ENCODE measurements around the gene SPATA16. TPM values are rescaled to one million over a fixed set of nuclear protein-coding genes. Genes with fewer than 3 reads are reported as not detected.
"Not testable (repeated sequence)": the region's sequence is repeated elsewhere in the genome, so short reads cannot be mapped to it uniquely, and the experiment has no call there.

The SPATA16 gene
- total RNA-seq, 1 donor from 2014 or later = not detected

DNA sequence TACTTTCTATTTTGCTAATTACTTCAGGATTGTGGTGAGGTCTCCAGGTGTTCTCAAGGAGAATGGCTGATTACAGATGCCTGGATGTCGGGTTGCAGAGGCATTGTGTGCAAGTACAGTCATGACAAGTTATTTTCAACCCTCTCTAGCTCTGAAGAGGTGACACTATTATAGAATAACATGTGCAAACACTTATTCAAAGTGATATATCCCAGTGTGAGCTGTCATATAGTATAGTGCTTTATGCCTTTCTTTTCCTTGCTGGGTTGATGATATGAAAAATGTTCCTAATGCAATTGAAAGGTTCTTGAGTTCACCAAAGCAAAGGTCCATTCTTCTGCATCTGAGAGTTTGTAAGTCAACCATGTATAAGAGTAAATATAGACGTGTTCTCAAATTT lies 167.2 kb downstream of the SPATA16 start:
- DNase-seq (ENCODE audit: low spot score) = no peak
- intact Hi-C loops (cut with DNase I) = no loop called here

DNA sequence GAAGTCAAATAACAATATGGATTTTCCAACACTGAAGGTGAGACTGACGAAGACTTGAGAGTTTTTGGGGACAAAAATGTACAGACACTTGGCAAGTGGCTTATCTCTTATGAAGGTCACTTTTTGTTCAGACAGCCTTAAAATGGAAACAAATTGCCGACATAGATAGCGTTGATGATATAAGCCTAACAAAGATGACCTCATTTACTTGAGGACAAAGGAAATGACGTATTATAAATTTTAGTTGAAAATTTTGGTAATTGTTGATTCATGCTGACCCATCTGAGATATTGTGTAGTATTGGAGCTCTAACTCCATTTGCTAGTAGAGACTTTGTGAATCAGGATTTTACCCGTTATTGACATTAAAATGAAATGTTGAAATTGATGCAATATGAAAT lies 168.3 kb downstream of the SPATA16 start:
- intact Hi-C loops (cut with DNase I) = no loop called here
- DNase-seq (ENCODE audit: low spot score) = no peak

DNA sequence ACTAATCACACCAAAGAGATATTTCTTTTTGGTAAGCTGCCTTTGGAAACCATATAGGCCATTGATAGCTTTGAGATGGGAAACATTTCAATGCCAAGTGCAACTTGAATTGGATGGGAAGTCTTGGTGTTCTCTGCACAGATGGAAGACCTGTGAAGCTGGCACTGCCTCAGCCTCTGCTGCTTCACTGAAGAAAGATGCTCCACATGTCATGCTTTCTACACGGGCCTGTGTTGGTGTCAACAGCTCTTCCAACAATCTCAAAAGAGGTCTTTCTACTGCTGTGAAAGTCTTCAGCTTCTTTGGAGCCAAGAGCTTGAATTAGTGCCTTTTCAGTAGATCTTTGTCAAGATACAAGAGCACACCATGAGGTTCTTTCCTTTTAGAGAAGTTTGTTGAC lies 169.0 kb downstream of the SPATA16 start:
- intact Hi-C loops (cut with DNase I) = no loop called here
- DNase-seq (ENCODE audit: low spot score) = no peak

DNA sequence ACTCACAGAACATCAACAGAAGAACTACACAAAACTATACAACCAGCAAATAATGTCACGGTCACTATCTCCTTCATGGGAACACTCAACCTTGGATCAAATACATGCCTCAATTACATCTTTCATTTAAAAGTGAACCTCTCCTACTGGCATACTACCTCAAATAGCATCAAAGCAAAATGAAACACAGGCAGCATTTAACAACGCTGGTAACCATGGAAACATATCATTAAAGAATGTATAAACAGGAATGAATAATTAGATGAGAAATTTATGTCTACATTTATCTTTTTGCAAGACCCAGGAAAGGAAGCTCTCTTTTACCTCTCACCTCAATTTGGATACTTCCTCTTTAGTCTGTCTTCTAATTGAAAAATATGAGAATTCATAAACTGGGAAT lies 172.4 kb downstream of the SPATA16 start:
- no peak for DNase-seq (ENCODE audit: low spot score)
- intact Hi-C loops (cut with DNase I) = no loop called here

DNA sequence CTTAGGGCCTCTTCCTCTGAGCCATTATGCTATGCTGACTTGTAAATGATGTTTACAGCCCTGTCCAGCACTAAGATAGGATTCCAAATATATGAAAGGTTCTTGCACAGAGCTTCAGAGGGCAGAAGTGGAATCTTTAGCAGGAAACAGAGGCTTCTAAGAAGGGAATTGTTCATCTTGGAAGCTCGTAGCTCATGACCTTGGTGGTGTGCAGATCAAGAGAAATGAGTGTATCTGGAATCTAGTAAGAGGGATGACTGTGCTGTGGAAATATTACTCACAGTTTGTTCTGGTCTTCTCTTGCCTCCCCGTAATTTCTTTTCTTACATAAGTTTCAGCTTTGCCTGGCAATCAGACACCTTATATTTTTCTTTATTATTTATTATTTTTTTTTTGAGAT lies 175.8 kb downstream of the SPATA16 start:
- no peak for DNase-seq (ENCODE audit: low spot score)
- intact Hi-C loops (cut with DNase I) = no loop called here

DNA sequence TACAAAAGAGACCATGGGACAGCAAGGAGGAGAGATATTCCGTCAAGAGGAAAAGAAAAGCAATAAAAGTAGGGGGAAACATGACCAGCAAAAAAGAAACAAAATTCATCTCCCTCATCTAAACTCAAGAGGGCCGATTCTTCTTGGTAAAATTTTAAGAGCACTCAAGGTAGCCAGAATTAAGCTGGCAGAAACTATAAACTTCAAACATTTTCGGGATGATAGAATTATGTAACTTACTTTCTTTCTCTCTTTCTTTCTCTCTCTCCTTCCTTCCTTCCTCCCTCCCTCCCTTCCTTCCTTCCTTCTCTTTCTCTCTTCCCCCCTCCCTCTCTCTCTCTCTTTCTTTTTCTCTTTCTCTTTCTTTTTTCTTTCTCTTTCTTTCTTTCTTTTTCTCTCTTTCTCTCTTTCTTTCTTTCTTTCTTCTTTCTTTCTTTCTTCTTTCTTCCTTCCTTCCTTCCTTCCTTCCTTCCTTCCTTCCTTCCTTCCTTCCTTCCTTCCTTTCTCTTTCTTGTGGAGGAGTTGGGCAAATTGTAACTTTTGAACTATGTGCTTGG lies 180.3 kb downstream of the SPATA16 start:
- intact Hi-C loops (cut with DNase I); DNase-seq (ENCODE audit: low spot score): not testable (repeated sequence)

DNA sequence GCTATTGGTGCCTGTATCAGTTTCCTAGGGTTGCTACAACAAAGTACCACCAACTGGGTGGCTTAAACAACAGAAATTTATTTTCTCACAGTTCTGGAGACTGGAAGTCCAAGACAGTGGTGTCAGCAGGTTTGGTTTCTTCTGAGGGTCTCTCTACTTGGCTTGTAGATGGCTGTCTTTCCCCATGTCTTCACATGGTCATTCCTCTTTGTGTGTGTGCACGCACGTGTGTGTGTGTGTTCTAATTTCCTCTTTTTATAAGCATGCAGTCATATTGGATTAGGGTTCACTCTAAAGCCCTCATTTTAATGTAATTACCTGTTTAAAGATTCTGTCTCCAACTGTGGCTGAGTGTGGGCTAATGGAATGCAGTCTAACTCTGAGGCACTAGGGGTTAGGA lies 182.5 kb downstream of the SPATA16 start:
- DNase-seq (ENCODE audit: low spot score) = no peak

DNA sequence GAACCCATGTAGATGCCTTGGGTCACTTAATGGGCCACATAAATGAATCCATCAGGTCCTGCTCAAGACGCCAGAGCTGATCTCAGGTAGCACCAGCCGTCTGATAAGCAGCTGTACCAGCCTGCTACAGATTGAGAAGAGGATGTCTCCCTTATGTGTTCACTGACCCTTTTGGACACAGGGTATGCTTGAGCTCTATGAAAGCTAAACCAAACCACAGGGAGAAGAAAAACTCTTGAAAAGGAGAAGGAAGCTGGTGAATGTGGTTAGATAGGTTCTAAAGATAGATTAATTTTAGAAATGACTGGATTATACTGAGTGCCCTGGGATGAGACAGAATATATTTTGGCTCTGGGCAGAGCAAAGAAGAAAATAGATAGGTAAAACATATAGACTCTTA lies 187.5 kb downstream of the SPATA16 start:
- no peak for DNase-seq (ENCODE audit: low spot score)
- intact Hi-C loops (cut with DNase I) = no loop called here

More for the DNA sequence above, 182.5 kb downstream of the SPATA16 start:
- intact Hi-C loops (cut with DNase I) = no loop called here

DNA sequence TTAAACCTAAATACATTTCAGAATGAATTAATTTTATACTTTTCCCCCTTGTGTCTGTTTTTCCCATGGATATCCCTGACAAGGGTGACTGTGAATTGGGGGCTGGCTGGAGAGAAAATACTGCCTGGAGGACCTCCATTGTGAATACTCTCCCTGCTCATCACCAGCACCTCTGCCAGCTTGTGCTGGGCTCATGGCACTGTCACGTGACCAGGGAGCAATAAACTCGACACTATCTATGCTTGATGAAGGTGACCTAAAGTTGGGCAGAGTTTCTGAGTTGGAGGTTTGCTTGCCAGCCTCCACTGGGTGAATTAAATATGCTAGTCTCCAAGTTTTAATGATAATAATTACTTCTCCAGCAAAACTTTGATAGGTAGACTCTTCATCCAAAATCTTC lies 189.5 kb downstream of the SPATA16 start:
- no peak for DNase-seq (ENCODE audit: low spot score)
- intact Hi-C loops (cut with DNase I) = no loop called here

DNA sequence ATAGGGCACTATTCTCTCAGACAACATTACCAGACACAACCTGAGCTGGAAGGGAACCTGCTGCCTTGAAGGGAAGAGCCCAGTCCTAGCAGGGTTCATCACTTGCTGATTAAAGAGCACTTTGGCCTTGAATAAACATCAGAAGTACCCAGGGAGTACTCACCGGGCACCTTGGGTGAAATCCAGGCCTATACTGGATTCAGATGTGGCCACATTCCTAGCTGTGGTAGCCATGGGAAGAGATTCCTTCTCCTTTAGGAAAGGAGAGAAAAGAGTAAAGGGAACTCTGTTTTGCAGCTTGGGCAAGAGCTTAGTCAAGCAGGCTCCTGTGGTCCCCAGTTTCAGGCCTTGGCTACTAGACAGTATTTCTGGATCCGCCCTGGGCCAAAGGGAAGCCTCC lies 195.0 kb downstream of the SPATA16 start:
- intact Hi-C loops (cut with DNase I) = no loop called here
- no peak for DNase-seq (ENCODE audit: low spot score)

DNA sequence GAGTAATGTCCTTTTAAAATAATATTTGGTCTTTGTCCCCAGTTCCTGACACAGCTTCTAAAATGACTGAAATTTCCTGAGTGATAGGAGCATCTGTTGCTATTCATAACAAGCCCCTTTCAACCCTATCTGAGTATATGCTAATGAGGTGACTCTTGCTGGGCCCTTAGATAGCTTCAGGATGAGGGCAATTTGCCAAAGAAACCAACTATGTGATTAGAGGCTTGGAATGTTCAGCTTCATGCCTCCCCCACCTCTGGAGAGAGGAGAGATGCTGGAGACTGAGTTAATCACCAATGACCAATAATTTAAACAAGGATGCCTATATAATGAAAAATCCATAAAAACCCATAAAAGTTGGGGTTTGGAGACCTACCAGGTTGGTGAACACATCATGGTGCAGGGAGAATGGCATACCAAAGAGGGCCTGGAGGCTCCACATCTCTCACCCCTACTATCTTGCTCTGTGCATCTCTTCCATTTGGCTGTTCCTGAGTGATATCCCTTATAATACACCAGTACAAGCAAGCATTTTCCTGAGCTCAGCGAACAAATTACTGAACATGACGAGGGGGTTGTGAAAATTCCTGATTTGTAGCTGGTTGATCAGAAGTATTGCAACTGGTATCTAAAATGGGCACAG lies 201.3 kb downstream of the SPATA16 start:
- intact Hi-C loops (cut with DNase I) = no loop called here
- no peak for DNase-seq (ENCODE audit: low spot score)

DNA sequence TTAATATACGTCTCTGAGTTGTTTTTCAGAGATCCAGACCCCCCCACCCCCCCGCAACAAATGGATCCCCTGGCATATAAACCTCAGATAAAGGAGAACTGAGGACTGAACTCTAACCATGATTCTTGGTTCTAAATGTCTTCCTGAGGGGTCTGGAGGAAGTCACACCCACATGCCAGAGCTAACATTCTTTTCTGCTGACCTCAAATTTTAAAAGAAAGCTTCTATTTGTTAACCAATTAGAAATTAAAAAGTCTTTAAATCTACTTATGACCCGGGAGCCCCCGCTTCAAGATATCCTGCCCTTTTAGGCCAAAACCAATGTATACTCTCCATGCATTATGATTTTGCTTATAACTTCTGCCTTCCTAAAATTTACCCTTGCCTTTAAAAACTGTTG lies 202.2 kb downstream of the SPATA16 start:
- DNase-seq (ENCODE audit: low spot score) = no peak
- intact Hi-C loops (cut with DNase I) = no loop called here

DNA sequence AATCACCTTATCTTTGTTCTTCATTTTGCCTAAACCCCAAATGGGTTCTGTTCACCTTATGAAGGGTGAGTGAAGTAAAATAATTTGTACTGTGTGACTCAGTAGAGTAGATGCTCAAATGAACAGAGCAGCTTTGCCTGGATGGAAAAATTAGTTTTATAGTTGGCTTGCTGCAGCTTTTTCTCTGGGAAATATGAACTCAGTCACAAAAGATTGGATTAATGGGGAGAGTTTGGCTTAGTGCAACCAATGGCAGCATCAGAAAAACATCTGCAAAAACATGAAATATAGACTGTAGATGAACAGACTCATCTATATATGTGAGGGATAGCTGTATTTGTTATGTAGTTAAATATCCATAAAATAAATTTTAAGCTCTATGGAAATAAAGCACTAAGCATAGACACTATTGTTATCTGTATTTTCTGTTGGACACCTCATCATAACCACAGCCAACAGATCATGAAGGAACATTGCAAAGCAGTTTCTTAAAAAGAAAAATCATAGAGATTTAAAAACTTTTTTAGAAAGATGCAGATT lies 209.2 kb downstream of the SPATA16 start:
- no peak for DNase-seq (ENCODE audit: low spot score)
- intact Hi-C loops (cut with DNase I) = no loop called here

DNA sequence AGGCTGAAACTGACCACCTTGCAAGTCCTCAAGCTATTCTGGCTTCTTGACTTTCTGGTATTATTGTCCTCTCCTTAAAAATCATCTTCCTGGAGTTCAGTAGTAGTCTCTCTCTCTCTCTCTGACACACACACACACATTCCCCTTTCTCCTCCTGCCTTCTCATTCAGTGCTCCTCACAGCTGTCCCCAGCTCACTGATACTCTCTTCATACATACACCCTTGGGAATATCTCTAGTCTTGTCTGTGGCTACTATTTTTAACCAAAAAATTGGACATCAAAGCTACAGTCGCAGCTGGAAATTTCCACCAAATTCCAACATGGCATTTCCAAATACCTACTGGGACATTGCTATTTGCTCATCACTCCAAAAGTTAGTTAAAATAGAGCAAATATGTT lies 211.6 kb downstream of the SPATA16 start:
- DNase-seq (ENCODE audit: low spot score) = no peak
- intact Hi-C loops (cut with DNase I) = no loop called here

DNA sequence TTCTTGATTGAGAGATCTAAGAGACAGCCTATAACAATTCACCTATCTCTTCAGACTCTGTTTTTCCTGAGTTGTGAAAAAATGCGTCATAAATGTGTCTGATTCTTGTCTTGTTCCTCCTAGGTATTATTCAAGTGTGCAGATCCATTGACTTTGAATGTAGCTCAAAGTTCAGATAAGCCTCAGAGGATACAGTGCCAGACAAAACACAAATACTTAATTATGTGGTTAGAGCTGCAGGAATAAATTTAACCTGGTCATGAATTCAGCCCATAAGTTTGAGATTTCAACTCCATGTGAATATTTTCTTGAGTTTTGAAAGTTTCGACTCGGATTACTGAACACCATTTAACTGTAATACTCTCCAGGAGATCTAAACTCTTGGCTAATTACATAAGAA lies 216.5 kb downstream of the SPATA16 start:
- intact Hi-C loops (cut with DNase I) = no loop called here

DNA sequence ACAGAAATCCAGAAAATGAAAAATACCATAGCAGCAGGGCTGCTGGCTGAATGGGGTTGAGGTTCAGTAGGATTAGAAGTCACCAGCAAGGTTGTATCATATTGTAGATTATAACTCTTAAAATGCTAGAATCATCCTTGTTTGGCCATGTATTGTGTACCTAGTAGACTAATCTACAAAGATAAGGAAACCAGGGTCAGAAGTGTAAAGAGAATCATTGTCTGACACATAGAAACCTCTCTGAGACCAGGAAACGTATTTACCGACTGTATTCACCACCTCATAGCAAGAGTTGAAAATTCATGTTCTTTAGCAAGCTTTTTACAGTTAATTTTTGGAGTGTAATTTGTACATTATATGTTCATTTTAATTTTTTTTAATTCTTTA lies 221.7 kb downstream of the SPATA16 start:
- DNase-seq (ENCODE audit: low spot score) = no peak
- intact Hi-C loops (cut with DNase I) = no loop called here

More for the DNA sequence above, 216.5 kb downstream of the SPATA16 start:
- no peak for DNase-seq (ENCODE audit: low spot score)

DNA sequence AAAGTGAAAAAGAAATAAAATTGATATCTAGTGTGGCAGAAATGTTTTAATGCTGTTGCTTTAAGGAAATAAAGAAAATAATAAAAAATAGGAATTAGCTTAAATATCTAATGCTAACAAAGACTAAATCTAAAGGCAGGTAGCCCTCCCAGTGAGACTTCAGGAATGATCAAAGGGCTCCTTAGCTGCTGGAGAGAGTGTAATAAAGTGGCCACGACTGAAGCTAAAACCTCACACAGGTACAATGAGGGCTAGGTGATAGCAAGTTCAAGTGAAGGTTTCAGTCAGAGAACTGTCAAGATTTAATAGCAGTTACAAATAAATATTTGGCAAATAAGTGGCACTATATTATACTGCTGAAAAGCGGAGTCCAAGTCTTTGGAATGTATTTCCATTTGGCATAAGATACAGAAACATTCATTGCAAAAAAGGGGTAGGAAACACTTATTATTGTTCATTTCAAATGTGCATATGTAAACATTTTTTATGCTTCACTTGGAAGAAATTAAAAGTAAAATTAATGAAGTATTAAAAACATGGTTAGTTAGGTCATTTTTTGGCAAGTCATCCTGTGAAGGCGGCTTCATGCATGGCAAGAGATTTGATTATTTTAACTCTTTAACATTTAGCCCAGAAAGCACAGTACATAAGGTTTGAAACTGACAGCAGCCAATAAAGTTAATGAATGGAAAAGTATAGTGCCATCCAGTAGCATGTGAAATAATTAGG lies 222.3 kb downstream of the SPATA16 start:
- DNase-seq (ENCODE audit: low spot score) = no peak
- intact Hi-C loops (cut with DNase I) = no loop called here

DNA sequence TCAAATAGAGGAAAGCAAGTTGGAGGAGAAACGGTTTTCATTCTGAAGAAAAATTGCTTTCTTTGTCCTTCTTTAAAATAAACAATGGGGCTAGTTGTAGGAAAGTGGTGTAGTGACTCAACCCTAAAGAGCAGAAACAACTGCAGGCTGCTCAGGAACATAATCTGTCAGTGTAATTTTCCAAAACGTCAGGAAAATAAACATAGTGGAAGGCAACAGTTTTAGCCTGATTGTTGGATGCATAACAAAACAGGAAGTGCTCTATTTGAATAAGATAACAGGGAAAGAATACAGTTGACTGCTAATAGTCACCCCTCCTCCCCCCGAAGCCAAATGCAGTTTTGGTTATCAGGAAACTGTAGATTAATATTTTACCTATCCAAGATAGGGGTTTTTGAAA lies 222.9 kb downstream of the SPATA16 start:
- intact Hi-C loops (cut with DNase I) = no loop called here
- no peak for DNase-seq (ENCODE audit: low spot score)

DNA sequence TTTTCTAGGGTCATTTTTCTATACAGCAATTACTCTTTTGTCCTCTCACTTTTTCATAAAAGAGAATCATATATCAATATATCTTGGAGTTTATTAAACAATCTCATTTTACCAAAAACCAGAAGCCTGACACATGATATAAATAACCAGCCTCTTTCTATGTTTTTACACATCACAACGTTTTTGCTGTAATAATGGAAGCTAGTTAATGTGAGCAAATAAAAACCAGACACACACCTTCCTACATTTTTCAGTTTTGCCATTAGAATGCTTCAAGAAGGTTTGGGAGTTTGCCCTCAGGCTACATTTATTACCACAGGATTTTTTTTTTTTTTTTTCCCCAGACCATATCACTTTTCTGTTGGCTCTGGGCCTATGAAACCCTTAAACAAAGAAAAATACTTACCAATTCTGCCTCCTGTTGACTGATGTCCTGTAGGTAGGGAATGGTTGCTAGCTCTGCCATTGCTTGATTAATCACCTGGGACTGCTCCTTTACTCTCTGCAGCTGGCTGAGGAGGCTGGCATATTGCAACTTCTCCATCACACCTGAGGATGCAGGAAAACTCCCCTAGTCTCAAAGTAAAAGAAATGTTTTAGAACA lies 225.0 kb downstream of the SPATA16 start:
- intact Hi-C loops (cut with DNase I) = no loop called here

DNA sequence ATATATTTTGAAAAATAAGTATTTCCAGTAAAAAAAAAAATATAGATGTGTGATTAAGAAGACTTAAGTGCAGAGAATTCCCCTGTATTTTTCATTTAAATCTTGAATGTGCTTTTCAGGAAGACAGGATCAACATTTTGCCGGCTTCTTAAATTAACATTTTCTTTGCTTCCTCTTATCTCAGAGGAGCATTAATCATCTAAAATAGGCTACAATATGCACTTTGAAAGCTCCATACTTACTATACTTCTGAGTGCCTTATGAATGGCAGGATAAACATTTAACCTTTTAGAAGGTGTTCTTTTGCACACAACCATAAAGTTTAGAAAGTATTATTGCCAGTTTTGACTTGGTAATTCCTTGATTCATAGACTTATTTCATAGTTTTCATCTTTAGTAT lies 226.2 kb downstream of the SPATA16 start:
- intact Hi-C loops (cut with DNase I) = no loop called here
- DNase-seq (ENCODE audit: low spot score) = no peak

More for the DNA sequence above, 225.0 kb downstream of the SPATA16 start:
- DNase-seq (ENCODE audit: low spot score) = no peak
